Fibroblast of skin of left biceps (primary cell): ENCODE data around the gene PEX5.
"Not testable (repeated sequence)": the region's sequence is repeated elsewhere in the genome, so short reads cannot be mapped to it uniquely, and the experiment has no call there.

ENCODE experiments used
- DNase-seq, 2 experiments: peaks; one replicate each; pipeline ENCODE4 v3.0.0-alpha.2; 2013; ENCODE audit warnings: low read depth in 2 of 2

The PEX5 gene

DNA sequence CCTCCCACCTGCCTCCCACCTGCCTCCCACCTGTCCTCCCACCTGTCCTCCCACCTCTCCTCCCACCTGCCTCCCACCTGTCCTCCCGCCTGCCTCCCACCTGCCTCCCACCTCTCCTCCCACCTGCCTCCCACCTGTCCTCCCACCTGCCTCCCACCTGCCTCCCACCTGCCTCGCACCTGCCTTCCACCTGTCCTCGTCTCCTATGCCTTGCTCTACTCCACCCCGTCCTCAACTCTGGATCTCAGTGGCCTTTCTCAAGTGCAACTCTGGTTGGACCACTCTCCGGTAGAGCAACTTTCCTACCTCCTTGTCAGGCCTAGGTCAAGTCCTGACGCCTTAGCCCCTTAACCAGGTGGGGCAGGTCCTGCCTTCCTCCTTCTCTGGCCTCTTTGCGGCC, 29.3 kb upstream of the PEX5 start:
- no peak for DNase-seq

GRCh38 chr12:7161327-7161726, 28.2 kb upstream of the PEX5 start:
- DNase-seq, result no peak

- DNase-seq, result no peak
These were observed 27.7 kb upstream of the PEX5 start for GRCh38 chr12:7161811-7162210.

DNA sequence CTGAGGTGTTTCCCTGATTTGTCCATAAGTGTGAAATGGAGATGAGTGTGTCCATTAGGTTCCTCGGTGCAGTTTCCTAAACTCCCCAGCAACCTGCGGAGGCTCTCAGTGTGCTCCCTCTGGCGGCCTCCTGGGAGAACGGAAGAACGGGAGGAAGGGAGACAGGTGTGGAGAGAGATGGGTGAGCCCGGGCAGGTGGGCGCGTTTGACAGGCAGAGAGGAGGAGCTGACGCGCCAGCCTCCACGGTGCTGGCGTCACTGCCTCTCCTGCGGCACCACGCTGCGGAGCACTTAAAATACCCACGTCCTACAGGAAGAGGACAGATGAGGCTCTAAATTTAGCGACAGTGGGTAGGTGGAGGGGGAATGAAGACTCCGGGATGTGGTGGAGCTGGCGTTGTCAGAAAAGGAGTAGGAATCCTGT, 26.8 kb upstream of the PEX5 start:
- no peak for DNase-seq

- no peak for DNase-seq
These were observed 19.5 kb upstream of the PEX5 start for GRCh38 chr12:7169951-7170350.

GRCh38 chr12:7171854-7172253, 17.6 kb upstream of the PEX5 start:
- no peak for DNase-seq

DNA sequence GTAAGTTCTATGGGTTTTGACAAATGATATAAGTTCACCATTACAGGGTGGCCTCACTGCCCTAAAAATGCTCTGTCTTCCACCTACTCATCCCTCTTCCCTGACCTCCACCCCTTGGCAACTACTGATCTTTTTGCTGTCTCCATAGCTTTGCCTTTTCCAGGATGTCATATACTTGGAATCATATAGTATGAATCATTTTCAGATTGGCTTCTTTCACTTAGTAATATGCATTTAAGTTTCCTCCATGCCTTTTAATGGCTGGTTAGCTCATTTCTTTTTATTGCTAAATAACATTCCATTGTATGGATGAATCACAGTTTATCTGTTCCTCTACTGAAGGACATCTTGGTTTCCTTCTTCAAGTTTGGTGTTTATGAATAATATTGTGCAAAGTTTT, 14.0 kb upstream of the PEX5 start:
- peak; percentile 2 to 15 for DNase-seq

- DNase-seq, result no peak
These were observed 12.9 kb upstream of the PEX5 start for GRCh38 chr12:7176595-7176994.

GRCh38 chr12:7178481-7178880, 11.0 kb upstream of the PEX5 start:
- DNase-seq, result no peak

- no peak for DNase-seq
These were observed 8.8 kb upstream of the PEX5 start for GRCh38 chr12:7180685-7181084.

DNA sequence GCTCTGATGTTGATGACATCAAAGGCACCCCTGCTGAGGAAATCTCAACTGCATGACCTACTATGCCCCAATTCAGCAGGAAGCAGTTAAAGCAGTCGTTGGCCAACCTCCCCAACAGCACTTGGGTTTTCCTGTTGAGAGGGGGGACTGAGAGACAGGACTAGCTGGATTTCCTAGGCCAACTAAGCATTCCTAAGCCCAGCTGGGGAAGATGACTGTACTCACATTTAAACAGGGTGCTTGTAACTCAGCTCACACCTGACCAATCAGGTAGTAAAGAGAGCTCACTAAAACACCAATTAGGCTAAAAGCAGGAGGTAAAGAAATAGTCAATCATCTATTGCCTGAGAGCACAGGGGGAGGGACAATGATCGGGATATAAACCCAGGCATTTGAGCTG, 3.4 kb upstream of the PEX5 start:
- DNase-seq, result not testable (repeated sequence)

- DNase-seq, result peak in 1 of 2 experiments; percentile 25
These were observed 706 bp upstream of the PEX5 start for GRCh38 chr12:7188562-7189397.

GRCh38 chr12:7190268-7191055, 976 bp downstream of the PEX5 start:
- no peak for DNase-seq

GRCh38 chr12:7193674-7194073, 4.2 kb downstream of the PEX5 start:
- DNase-seq, result no peak

DNA sequence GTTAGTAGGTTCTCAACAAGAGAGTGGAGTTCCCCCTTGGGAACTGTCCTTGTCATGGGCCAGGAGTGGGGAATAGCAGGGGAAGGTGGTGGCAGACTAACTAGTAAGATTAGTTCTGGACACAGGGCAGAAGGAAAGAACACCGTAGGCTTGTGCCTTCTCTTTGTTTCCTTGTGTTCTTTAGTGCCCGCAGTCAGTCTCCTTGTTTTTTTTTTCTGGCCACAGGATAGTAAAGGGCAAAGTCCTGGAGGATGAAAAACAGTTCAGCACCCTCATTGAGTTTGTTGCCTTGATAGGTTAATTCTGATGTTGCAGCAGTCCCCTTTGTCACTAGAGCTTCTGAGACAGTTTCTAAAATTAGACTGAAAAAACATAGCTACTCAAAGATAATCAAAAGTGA, 8.4 kb downstream of the PEX5 start:
- DNase-seq, result no peak

DNA sequence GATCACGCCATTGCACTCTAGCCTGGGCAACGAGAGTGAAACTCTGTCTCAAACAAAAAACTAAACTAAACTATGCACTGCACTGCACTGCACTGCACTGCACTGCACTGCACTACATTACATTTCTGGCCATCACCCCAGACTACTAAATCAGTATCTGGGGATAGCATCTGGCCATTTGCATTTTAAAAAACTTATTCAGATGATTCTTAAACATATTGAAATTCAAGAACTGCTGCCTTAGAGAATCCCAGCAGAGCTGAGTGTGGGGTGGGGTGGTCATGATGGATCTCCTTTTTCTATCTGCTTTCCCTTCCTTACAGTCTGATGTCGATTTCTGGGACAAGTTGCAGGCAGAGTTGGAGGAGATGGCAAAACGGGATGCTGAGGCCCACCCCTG, 13.6 kb downstream of the PEX5 start:
- DNase-seq, result no peak

DNA sequence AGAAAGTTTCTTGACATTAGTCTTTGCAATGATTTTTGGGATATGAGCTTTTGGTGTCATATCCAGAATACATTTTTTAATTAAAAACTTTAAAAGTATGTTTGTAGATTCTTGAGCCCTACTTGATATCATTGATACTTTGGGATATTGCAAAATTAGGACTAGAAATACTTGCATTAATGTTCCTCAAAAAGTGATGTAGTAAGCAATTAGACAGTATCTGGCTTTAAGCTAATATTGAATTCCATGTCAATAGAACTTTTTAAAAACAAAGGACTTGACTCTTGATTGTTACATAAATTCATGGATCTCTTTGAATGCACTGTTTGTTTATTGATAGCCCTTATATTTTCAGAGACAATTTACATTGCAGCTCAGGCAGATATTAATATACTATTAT, 15.6 kb downstream of the PEX5 start:
- DNase-seq, result no peak

DNA sequence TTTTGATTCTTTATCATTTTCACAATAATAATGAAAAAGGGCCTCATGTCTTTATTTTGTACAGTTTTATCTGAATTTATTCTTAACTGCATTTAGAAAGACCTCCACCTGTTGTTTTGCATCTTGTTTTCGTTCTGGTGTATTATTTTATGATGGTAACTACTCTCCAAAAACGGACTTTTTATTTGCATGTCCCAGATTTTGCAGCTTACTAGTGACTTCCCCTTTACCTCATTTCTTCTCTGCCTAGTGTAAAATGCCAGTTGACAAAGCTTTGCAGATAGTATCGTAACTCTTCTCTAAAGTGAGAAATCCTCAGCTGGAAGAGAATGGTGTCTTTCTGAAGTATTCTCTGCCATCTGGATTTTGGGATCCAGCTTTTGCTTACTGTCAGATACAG, 17.2 kb downstream of the PEX5 start:
- DNase-seq, result no peak

- DNase-seq, result no peak
These were observed 18.6 kb downstream of the PEX5 start for GRCh38 chr12:7207866-7208625.

- no peak for DNase-seq
These were observed 20.5 kb downstream of the PEX5 start for GRCh38 chr12:7209958-7210357.

DNA sequence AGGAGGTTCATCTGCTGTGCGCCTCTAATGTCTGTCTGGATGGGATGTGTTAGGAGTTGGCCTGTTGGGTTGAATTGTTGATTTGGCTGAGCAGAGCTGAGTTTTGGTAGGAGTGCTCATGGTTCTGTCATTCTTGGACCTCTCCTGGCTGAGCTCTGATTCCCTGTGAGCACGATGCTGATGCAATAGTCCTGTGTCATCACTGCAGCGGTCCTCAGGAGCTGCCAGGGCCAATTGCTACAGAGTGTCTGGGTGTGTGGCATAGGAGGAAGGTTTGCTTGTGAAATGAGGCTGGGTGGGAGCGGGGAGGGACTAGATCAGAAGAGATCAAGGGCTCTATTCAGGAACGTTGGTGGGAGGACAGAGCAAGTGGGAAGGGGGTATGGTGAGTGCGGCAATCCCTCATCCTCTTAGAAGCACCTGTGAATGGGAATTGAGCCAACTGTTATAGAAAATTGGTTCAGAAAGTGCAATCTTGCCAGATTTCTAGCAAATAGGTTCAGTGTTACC, 21.2 kb downstream of the PEX5 start:
- no peak for DNase-seq

- no peak for DNase-seq
These were observed 23.2 kb downstream of the PEX5 start for GRCh38 chr12:7212678-7213077.
